Ishikawa (cell line): ENCODE data around the gene EFEMP1.

Experiments
- CEBPB ChIP-seq: IDR thresholded peaks from 2 replicates; pipeline ENCODE4 v1.6.1; 2012
- CREB1 ChIP-seq: IDR thresholded peaks from 2 replicates; pipeline ENCODE4 v1.6.1; 2012; ENCODE audit warnings: low read depth
- EGR1 ChIP-seq: IDR thresholded peaks from 2 replicates; pipeline ENCODE4 v1.6.1; 2012
- EP300 ChIP-seq: IDR thresholded peaks from 2 replicates; pipeline ENCODE4 v1.6.1; 2012; ENCODE audit warnings: borderline replicate concordance
- FOXM1 ChIP-seq: IDR thresholded peaks from 2 replicates; pipeline ENCODE4 v1.6.1; 2012; ENCODE audit warnings: low read depth, borderline replicate concordance
- NFIC ChIP-seq: IDR thresholded peaks from 2 replicates; pipeline ENCODE4 v1.6.1; 2012
- RAD21 ChIP-seq: IDR thresholded peaks from 2 replicates; pipeline ENCODE4 v1.6.1; 2012; ENCODE audit warnings: low read depth
- REST ChIP-seq: IDR thresholded peaks from 2 replicates; pipeline ENCODE4 v1.6.1; 2012; ENCODE audit warnings: low read depth, mild to moderate bottlenecking
- TAF1 ChIP-seq: IDR thresholded peaks from 2 replicates; pipeline ENCODE4 v1.6.1; 2012; ENCODE audit warnings: low read depth, mild to moderate bottlenecking
- TCF12 ChIP-seq: IDR thresholded peaks from 2 replicates; pipeline ENCODE4 v1.6.1; 2012; ENCODE audit warnings: low read depth
- TEAD4 ChIP-seq: IDR thresholded peaks from 2 replicates; pipeline ENCODE4 v1.6.1; 2012
- USF1 ChIP-seq: IDR thresholded peaks from 2 replicates; pipeline ENCODE4 v1.6.1; 2012
- YY1 ChIP-seq: IDR thresholded peaks from 2 replicates; pipeline ENCODE4 v1.6.1; 2012; ENCODE audit warnings: low read depth
- ZBTB7A ChIP-seq: IDR thresholded peaks from 2 replicates; pipeline ENCODE4 v1.6.1; 2012; ENCODE audit warnings: low read depth
- TF ChIP-seq, protein P1 (sequence below): IDR thresholded peaks from 2 replicates; pipeline ENCODE4 v1.6.1; 2012

Gene EFEMP1

DNA sequence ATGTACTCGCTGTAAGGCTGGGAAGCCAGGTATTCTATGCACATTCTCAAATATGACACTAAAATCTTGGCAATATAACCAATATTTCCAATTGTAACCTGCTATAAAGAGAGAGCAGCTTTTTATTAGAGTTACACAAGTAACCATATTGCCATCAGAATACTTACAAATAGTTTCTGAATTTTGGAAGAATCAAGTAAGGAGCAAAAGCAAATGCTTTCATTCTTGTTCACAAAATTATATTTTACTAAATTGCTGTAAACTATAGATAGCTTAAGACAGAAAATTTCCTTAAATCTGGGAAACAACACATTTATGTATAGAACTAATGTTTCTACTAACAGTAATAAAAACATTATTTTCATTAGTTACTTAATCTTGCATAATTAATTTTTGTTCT, 77.2 kb downstream of the EFEMP1 start:
- no peak for TF ChIP-seq TAF1
- TF ChIP-seq RAD21 = no peak
- TF ChIP-seq REST = no peak
- TF ChIP-seq TCF12 = no peak
- TF ChIP-seq EP300 = no peak
- no peak for TF ChIP-seq NFIC
- TF ChIP-seq ZBTB7A = no peak
- TF ChIP-seq FOXM1 = no peak
- TF ChIP-seq USF1 = no peak
- no peak for TF ChIP-seq YY1
- no peak for TF ChIP-seq EGR1
- no peak for TF ChIP-seq CREB1
- TF ChIP-seq, protein P1, sequence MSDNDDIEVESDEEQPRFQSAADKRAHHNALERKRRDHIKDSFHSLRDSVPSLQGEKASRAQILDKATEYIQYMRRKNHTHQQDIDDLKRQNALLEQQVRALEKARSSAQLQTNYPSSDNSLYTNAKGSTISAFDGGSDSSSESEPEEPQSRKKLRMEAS = no peak

DNA sequence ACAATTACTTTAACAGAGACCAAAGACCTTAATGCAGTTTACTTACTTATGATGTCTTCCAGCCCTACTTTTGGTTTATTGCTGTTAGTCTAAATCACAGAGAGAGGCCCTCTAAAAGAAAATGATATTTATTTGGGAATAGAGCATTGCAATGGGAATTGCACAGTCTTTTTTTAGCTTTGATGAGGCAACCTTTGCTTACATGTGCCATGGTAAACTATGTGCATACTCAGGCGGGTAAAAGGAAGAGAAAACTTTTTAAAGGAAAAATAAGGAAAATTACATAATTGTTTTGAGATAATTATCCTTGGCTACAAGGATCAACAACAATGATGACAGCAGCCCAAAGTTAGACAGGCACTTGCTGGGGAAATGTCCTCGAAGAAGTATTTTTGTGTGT, 78.6 kb downstream of the EFEMP1 start:
- TF ChIP-seq TAF1 (no peak), USF1 (no peak), FOXM1 (no peak), YY1 (no peak), EGR1 (no peak), NFIC (no peak), ZBTB7A (no peak), RAD21 (no peak), TCF12 (no peak), CEBPB (no peak), EP300 (no peak), REST (no peak), CREB1 (no peak), TEAD4 (no peak)
- TF ChIP-seq, protein P1 = no peak

GRCh38 chr2:55843994-55844345, 79.6 kb downstream of the EFEMP1 start:
- TF ChIP-seq FOXM1 (no peak), CEBPB (no peak), USF1 (no peak), YY1 (no peak), ZBTB7A (no peak), NFIC (no peak), TAF1 (no peak), RAD21 (no peak), CREB1 (no peak), EGR1 (no peak), TCF12 (no peak), REST (no peak), TEAD4 (no peak), EP300 (no peak)
- TF ChIP-seq, protein P1 = no peak
